HCT116 (cell line): ENCODE results near the gene RLN3. TPM values are rescaled to one million over a fixed set of nuclear protein-coding genes. Genes with fewer than 3 reads are reported as not detected.
A peak's percentile ranks its signal among the peaks of the same experiment; 100 is the strongest.

ENCODE experiments used
- ATAC-seq: fragments of 200-7000 bp; cut with Tn5 transposase; 2 replicates; pipeline ENCODE4 v1.9.1; 2020; ENCODE audit warnings: mild to moderate bottlenecking, moderate library complexity
- BruUV-seq: library from RNA; stranded (reverse); fragments of 400-500 nt; replicated peaks from 2 replicates; lab custom pipeline; 2021; lab: Mats Ljungman, UMichigan
- CTCF ChIA-PET: fragments of 300-600 bp; sonication (Branson Sonifier 250); formaldehyde crosslinking; loops from one replicate; lab custom pipeline; 2021; ENCODE audit warnings: antibody characterized with exemption; lab: Charles Lee
- POLR2A ChIA-PET: fragments of 300-600, 350-600 bp; sonication (Branson Sonifier 250); formaldehyde crosslinking; loops from one replicate; lab custom pipeline; 2021; ENCODE audit warnings: antibody characterized with exemption; lab: Charles Lee
- RAD21 ChIA-PET, 2 experiments: fragments of 300-600 bp; sonication (Branson Sonifier 250); formaldehyde crosslinking; loops; one replicate each; lab custom pipeline; 2023; ENCODE audit warnings: low total read pairs in 2 of 2; ENCODE audit not compliant: uncharacterized antibody in 2 of 2, unreplicated experiment in 2 of 2, low non-redundant PET in 1 of 2; lab: Charles Lee
- DNase-seq: peaks from one replicate; pipeline ENCODE4 v3.0.0-alpha.2; 2010; ENCODE audit warnings: low read depth, low spot score
- H2AFZ ChIP-seq: fragments of 200-600 bp; shearing (Covaris generic), sonication (generic); 2 replicates; pipeline ENCODE4 v1.6.1; 2017; ENCODE audit warnings: low read depth, mixed run types, mixed read lengths, antibody characterized with exemption, low read length; ENCODE audit not compliant: poor library complexity, severe bottlenecking
- H3K27ac ChIP-seq: 2 replicates; pipeline ENCODE4 v1.5.1; 2012; ENCODE audit warnings: low read depth, low read length
- H3K27me3 ChIP-seq: fragments of 200-600 bp; sonication (generic); 2 replicates; pipeline ENCODE4 v1.6.1; 2016; ENCODE audit warnings: mixed run types, low read length, mixed read lengths; ENCODE audit not compliant: insufficient read depth
- H3K36me3 ChIP-seq, 2 experiments: fragments of 200-500 bp in 1 of 2; fragments of 200-600 bp in 1 of 2; sonication (Bioruptor generic) in 1 of 2; sonication (generic) in 1 of 2; 2 replicates each; pipeline versions ENCODE4 v1.5.1 to v1.6.1; 2014 to 2016; ENCODE audit warnings: low read length in 2 of 2, inconsistent platforms in 1 of 2, mixed read lengths in 1 of 2, mixed run types in 1 of 2; ENCODE audit not compliant: insufficient read depth in 2 of 2, control insufficient read depth in 1 of 2
- H3K4me1 ChIP-seq, 2 experiments: fragments of 200-600 bp in 1 of 2; sonication (generic) in 1 of 2; 2 replicates each; pipeline versions ENCODE4 v1.5.1 to v1.6.1; 2012 to 2017; ENCODE audit warnings: low read length in 2 of 2, inconsistent platforms in 1 of 2, mild to moderate bottlenecking in 1 of 2, mixed read lengths in 1 of 2, mixed run types in 1 of 2, moderate library complexity in 1 of 2; ENCODE audit not compliant: insufficient read depth in 2 of 2, control insufficient read depth in 1 of 2
- H3K4me2 ChIP-seq: fragments of 200-600 bp; sonication (generic); 2 replicates; pipeline ENCODE4 v1.6.1; 2017; ENCODE audit warnings: mixed run types, low read length, mixed read lengths
- H3K4me3 ChIP-seq, 2 experiments: fragments of 200-600 bp in 1 of 2; sonication (generic) in 1 of 2; replicated peaks in 1 of 2; 2 replicates each; pipeline ENCODE4 v1.5.1; 2011 to 2016; ENCODE audit warnings: low read length in 2 of 2, control low read depth in 1 of 2, low read depth in 1 of 2, mild to moderate bottlenecking in 1 of 2, mixed read lengths in 1 of 2, mixed run types in 1 of 2
- H3K79me2 ChIP-seq: fragments of 200-600 bp; sonication (generic); 2 replicates; pipeline ENCODE4 v1.6.1; 2017; ENCODE audit warnings: mild to moderate bottlenecking, mixed run types, low read length, moderate library complexity, mixed read lengths; ENCODE audit not compliant: insufficient read depth
- H3K9ac ChIP-seq: fragments of 200-600 bp; sonication (generic); 2 replicates; pipeline ENCODE4 v1.6.1; 2016; ENCODE audit warnings: low read length, mixed read lengths
- H3K9me2 ChIP-seq: fragments of 200-600 bp; sonication (generic), shearing (Covaris generic); 2 replicates; pipeline ENCODE4 v1.6.1; 2017; ENCODE audit warnings: mixed run types, mild to moderate bottlenecking, moderate library complexity; ENCODE audit not compliant: insufficient read depth
- H3K9me3 ChIP-seq, 2 experiments: fragments of 200-500 bp in 1 of 2; fragments of 200-600 bp in 1 of 2; sonication (Bioruptor generic) in 1 of 2; sonication (generic) in 1 of 2; 2 replicates each; pipeline ENCODE4 v1.6.1; 2014 to 2017; ENCODE audit warnings: low read length in 2 of 2, mixed read lengths in 2 of 2, inconsistent platforms in 1 of 2, low read depth in 1 of 2, mild to moderate bottlenecking in 1 of 2, mixed run types in 1 of 2, moderate library complexity in 1 of 2; ENCODE audit not compliant: control insufficient read depth in 1 of 2, insufficient read depth in 1 of 2
- H4K20me1 ChIP-seq: fragments of 200-600 bp; sonication (generic), shearing (Covaris generic); 2 replicates; pipeline ENCODE4 v1.6.1; 2017; ENCODE audit warnings: mixed run types, mild to moderate bottlenecking, moderate library complexity; ENCODE audit not compliant: insufficient read depth
- ATF3 ChIP-seq: IDR thresholded peaks from 2 replicates; pipeline ENCODE4 v1.6.1; 2012
- ELF1 ChIP-seq: IDR thresholded peaks from 2 replicates; pipeline ENCODE4 v1.6.1; 2012; ENCODE audit warnings: low read depth, borderline replicate concordance
- EZH2 ChIP-seq: fragments of 200-600 bp; sonication (generic); IDR thresholded peaks from 2 replicates; pipeline ENCODE4 v1.6.1; 2017; ENCODE audit warnings: antibody characterized with exemption, mixed run types
- MAX ChIP-seq: IDR thresholded peaks from 2 replicates; pipeline ENCODE4 v1.6.1; 2012
- POLR2A ChIP-seq: IDR thresholded peaks from 2 replicates; pipeline ENCODE4 v1.7.0; 2011; ENCODE audit warnings: borderline replicate concordance; ENCODE audit not compliant: insufficient read depth, insufficient read length; ENCODE audit errors: extremely low read depth
- POLR2AphosphoS5 ChIP-seq: IDR thresholded peaks from 2 replicates; pipeline ENCODE4 v1.6.1; 2011; ENCODE audit warnings: mild to moderate bottlenecking, low read depth, low read length, moderate library complexity
- RAD21 ChIP-seq: IDR thresholded peaks from 2 replicates; pipeline ENCODE4 v1.6.1; 2012; ENCODE audit warnings: low read depth, mild to moderate bottlenecking
- SP1 ChIP-seq: IDR thresholded peaks from 2 replicates; pipeline ENCODE4 v1.6.1; 2012; ENCODE audit warnings: low read depth
- YY1 ChIP-seq: IDR thresholded peaks from 2 replicates; pipeline ENCODE4 v1.6.1; 2011; ENCODE audit warnings: low read length, low read depth, moderate library complexity, mild to moderate bottlenecking; ENCODE audit not compliant: insufficient replicate concordance; ENCODE audit errors: extremely low read depth
- ZNF274 ChIP-seq: fragments of 200-500 bp; sonication (Bioruptor generic); IDR thresholded peaks from 2 replicates; pipeline ENCODE4 v1.6.1; 2014; ENCODE audit warnings: mild to moderate bottlenecking, low read depth, low read length, inconsistent platforms
- intact Hi-C: fragments of 100-400 bp; cut with micrococcal nuclease; formaldehyde crosslinking; loops from 2 replicates; pipeline ENCODE4 v1.10.0; 2022
- total RNA-seq: library from RNA; stranded (reverse); gene quantifications from one replicate; pipeline ENCODE4 v1.2.1, GENCODE V29; 2021; ENCODE audit not compliant: unreplicated experiment
- TF ChIP-seq, protein P1 (sequence below): IDR thresholded peaks from 2 replicates; pipeline ENCODE4 v1.6.1; 2012; ENCODE audit warnings: low read depth
- TF ChIP-seq, protein P2 (sequence below): IDR thresholded peaks from 2 replicates; pipeline ENCODE4 v1.6.1; 2011; ENCODE audit warnings: mild to moderate bottlenecking, low read length, moderate library complexity; ENCODE audit not compliant: insufficient replicate concordance; ENCODE audit errors: extremely low read depth

Gene RLN3
- total RNA-seq, 1 experiment from 2014 or later = not detected

- POLR2A ChIA-PET = no interaction called here
- RAD21 ChIA-PET = no interaction called here
- CTCF ChIA-PET = no interaction called here
- Histone ChIP-seq H3K4me2 (no peak overlapping the region), H3K27ac (no peak overlapping the region), H4K20me1 (no peaks in the 10 kb centered on the region), H3K9ac (no peak overlapping the region)
- DNase-seq = no peak
- no peak for TF ChIP-seq SP1
- TF ChIP-seq ZNF274 = no peak
- TF ChIP-seq MAX = no peak
- no peak for TF ChIP-seq POLR2AphosphoS5
- TF ChIP-seq ELF1 = no peak
- TF ChIP-seq, all 23 proteins: peak for 0
- Histone ChIP-seq H3K9me2 (no peaks in the 10 kb centered on the region), H3K36me3 (no peaks in the 10 kb centered on the region), H3K9me3 (no peaks in the 10 kb centered on the region), H3K4me1 (peaks cover 4 to 7% of the 10 kb centered on the region in 2 experiments; a peak in 3 of 4 replicates), H2AFZ (no peak overlapping the region), H3K27me3 (no peaks in the 10 kb centered on the region), H3K4me3 (no peak overlapping the region), H3K79me2 (no peaks in the 10 kb centered on the region)
- no peak for ATAC-seq
- intact Hi-C loops = no loop called here
- BruUV-seq = no TSS peak
These were observed 12.4 kb upstream of the RLN3 start for GRCh38 chr19:14015524-14016035.

DNA sequence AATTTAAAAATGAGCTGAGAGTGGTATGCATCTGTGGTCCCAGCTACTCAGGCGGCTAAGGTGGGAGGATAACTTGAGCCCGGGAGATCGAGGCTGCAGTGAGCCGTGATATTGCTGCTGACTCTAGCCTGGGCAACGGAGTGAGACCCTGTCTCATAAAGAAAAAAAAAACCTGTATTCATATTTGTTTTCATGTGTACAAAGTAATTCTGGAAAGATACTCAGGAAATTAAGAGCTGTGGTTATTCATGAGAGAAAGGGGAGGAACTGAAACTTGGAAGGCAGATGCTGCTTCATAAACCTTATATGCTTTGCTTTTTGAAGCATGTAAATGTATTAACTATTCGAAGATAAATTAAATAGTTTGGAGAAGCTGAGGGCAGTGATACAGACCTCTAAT, 8.8 kb upstream of the RLN3 start:
- Histone ChIP-seq H3K27ac (no peak overlapping the region), H3K4me3 (no peak overlapping the region), H2AFZ (peak overlapping the region; percentile 80), H3K9ac (no peak overlapping the region), H3K27me3 (no peaks in the 10 kb centered on the region), H3K36me3 (no peaks in the 10 kb centered on the region; a peak in 1 of 4 replicates), H3K79me2 (no peaks in the 10 kb centered on the region)
- ChIA-PET CTCF (interaction anchor here (0.6 to 2.5 kb wide), 2 partner anchors 13 to 40 kb away, joined by 6 to 8 read pairs; partner anchors contain the start of gene IL27RA), RAD21 (interaction anchor here in 1 of 2 experiments (0.7 kb wide), 1 partner anchor 11 kb away, joined by 3 read pairs; no protein-coding TSS in a partner anchor)
- DNase-seq = no peak
- intact Hi-C loops = no loop called here
- TF ChIP-seq RAD21 (no peak), ATF3 (no peak), YY1 (no peak), POLR2A (no peak), EZH2 (no peak)
- TF ChIP-seq, protein P1, sequence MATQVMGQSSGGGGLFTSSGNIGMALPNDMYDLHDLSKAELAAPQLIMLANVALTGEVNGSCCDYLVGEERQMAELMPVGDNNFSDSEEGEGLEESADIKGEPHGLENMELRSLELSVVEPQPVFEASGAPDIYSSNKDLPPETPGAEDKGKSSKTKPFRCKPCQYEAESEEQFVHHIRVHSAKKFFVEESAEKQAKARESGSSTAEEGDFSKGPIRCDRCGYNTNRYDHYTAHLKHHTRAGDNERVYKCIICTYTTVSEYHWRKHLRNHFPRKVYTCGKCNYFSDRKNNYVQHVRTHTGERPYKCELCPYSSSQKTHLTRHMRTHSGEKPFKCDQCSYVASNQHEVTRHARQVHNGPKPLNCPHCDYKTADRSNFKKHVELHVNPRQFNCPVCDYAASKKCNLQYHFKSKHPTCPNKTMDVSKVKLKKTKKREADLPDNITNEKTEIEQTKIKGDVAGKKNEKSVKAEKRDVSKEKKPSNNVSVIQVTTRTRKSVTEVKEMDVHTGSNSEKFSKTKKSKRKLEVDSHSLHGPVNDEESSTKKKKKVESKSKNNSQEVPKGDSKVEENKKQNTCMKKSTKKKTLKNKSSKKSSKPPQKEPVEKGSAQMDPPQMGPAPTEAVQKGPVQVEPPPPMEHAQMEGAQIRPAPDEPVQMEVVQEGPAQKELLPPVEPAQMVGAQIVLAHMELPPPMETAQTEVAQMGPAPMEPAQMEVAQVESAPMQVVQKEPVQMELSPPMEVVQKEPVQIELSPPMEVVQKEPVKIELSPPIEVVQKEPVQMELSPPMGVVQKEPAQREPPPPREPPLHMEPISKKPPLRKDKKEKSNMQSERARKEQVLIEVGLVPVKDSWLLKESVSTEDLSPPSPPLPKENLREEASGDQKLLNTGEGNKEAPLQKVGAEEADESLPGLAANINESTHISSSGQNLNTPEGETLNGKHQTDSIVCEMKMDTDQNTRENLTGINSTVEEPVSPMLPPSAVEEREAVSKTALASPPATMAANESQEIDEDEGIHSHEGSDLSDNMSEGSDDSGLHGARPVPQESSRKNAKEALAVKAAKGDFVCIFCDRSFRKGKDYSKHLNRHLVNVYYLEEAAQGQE = no peak
- TF ChIP-seq, protein P2, sequence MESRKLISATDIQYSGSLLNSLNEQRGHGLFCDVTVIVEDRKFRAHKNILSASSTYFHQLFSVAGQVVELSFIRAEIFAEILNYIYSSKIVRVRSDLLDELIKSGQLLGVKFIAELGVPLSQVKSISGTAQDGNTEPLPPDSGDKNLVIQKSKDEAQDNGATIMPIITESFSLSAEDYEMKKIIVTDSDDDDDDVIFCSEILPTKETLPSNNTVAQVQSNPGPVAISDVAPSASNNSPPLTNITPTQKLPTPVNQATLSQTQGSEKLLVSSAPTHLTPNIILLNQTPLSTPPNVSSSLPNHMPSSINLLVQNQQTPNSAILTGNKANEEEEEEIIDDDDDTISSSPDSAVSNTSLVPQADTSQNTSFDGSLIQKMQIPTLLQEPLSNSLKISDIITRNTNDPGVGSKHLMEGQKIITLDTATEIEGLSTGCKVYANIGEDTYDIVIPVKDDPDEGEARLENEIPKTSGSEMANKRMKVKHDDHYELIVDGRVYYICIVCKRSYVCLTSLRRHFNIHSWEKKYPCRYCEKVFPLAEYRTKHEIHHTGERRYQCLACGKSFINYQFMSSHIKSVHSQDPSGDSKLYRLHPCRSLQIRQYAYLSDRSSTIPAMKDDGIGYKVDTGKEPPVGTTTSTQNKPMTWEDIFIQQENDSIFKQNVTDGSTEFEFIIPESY = no peak
- TF ChIP-seq, all 23 proteins: peak for 0
- peaks cover 10 to 32% of the 10 kb centered on the region in 2 experiments; a peak in 3 of 4 replicates for H3K4me1 ChIP-seq
- H3K9me3 ChIP-seq = no peaks in the 10 kb centered on the region
- BruUV-seq = no TSS peak
- no peak for ATAC-seq
- POLR2A ChIA-PET = interaction anchor here (1.0 to 1.5 kb wide), 2 partner anchors 12 to 13 kb away, joined by 3 to 4 read pairs; partner anchors contain the start of gene IL27RA
- no peak overlapping the region for H3K4me2 ChIP-seq
- no peaks in the 10 kb centered on the region for H3K9me2 ChIP-seq
- no peaks in the 10 kb centered on the region for H4K20me1 ChIP-seq
